HCT116 (cell line): Measurements from ENCODE around the gene FGD5. TPM values are rescaled to one million over a fixed set of nuclear protein-coding genes. Genes with fewer than 3 reads are reported as not detected.

Source experiments
- ATAC-seq: fragments of 200-7000 bp; cut with Tn5 transposase; 2 replicates; pipeline ENCODE4 v1.9.1; 2020; ENCODE audit warnings: mild to moderate bottlenecking, moderate library complexity
- BruUV-seq: library from RNA; stranded (reverse); fragments of 400-500 nt; replicated peaks from 2 replicates; lab custom pipeline; 2021; lab: Mats Ljungman, UMichigan
- CTCF ChIA-PET: fragments of 300-600 bp; sonication (Branson Sonifier 250); formaldehyde crosslinking; loops from one replicate; lab custom pipeline; 2021; ENCODE audit warnings: antibody characterized with exemption; lab: Charles Lee
- POLR2A ChIA-PET: fragments of 300-600, 350-600 bp; sonication (Branson Sonifier 250); formaldehyde crosslinking; loops from one replicate; lab custom pipeline; 2021; ENCODE audit warnings: antibody characterized with exemption; lab: Charles Lee
- RAD21 ChIA-PET, 2 experiments: fragments of 300-600 bp; sonication (Branson Sonifier 250); formaldehyde crosslinking; loops; one replicate each; lab custom pipeline; 2023; ENCODE audit warnings: low total read pairs in 2 of 2; ENCODE audit not compliant: uncharacterized antibody in 2 of 2, unreplicated experiment in 2 of 2, low non-redundant PET in 1 of 2; lab: Charles Lee
- DNase-seq: peaks from one replicate; pipeline ENCODE4 v3.0.0-alpha.2; 2010; ENCODE audit warnings: low read depth, low spot score
- H2AFZ ChIP-seq: fragments of 200-600 bp; shearing (Covaris generic), sonication (generic); 2 replicates; pipeline ENCODE4 v1.6.1; 2017; ENCODE audit warnings: low read depth, mixed run types, mixed read lengths, antibody characterized with exemption, low read length; ENCODE audit not compliant: poor library complexity, severe bottlenecking
- H3K27ac ChIP-seq: 2 replicates; pipeline ENCODE4 v1.5.1; 2012; ENCODE audit warnings: low read depth, low read length
- H3K27me3 ChIP-seq: fragments of 200-600 bp; sonication (generic); 2 replicates; pipeline ENCODE4 v1.6.1; 2016; ENCODE audit warnings: mixed run types, low read length, mixed read lengths; ENCODE audit not compliant: insufficient read depth
- H3K36me3 ChIP-seq, 2 experiments: fragments of 200-500 bp in 1 of 2; fragments of 200-600 bp in 1 of 2; sonication (Bioruptor generic) in 1 of 2; sonication (generic) in 1 of 2; 2 replicates each; pipeline versions ENCODE4 v1.5.1 to v1.6.1; 2014 to 2016; ENCODE audit warnings: low read length in 2 of 2, inconsistent platforms in 1 of 2, mixed read lengths in 1 of 2, mixed run types in 1 of 2; ENCODE audit not compliant: insufficient read depth in 2 of 2, control insufficient read depth in 1 of 2
- H3K4me1 ChIP-seq, 2 experiments: fragments of 200-600 bp in 1 of 2; sonication (generic) in 1 of 2; 2 replicates each; pipeline versions ENCODE4 v1.5.1 to v1.6.1; 2012 to 2017; ENCODE audit warnings: low read length in 2 of 2, inconsistent platforms in 1 of 2, mild to moderate bottlenecking in 1 of 2, mixed read lengths in 1 of 2, mixed run types in 1 of 2, moderate library complexity in 1 of 2; ENCODE audit not compliant: insufficient read depth in 2 of 2, control insufficient read depth in 1 of 2
- H3K4me2 ChIP-seq: fragments of 200-600 bp; sonication (generic); 2 replicates; pipeline ENCODE4 v1.6.1; 2017; ENCODE audit warnings: mixed run types, low read length, mixed read lengths
- H3K4me3 ChIP-seq, 2 experiments: fragments of 200-600 bp in 1 of 2; sonication (generic) in 1 of 2; replicated peaks in 1 of 2; 2 replicates each; pipeline ENCODE4 v1.5.1; 2011 to 2016; ENCODE audit warnings: low read length in 2 of 2, control low read depth in 1 of 2, low read depth in 1 of 2, mild to moderate bottlenecking in 1 of 2, mixed read lengths in 1 of 2, mixed run types in 1 of 2
- H3K79me2 ChIP-seq: fragments of 200-600 bp; sonication (generic); 2 replicates; pipeline ENCODE4 v1.6.1; 2017; ENCODE audit warnings: mild to moderate bottlenecking, mixed run types, low read length, moderate library complexity, mixed read lengths; ENCODE audit not compliant: insufficient read depth
- H3K9ac ChIP-seq: fragments of 200-600 bp; sonication (generic); 2 replicates; pipeline ENCODE4 v1.6.1; 2016; ENCODE audit warnings: low read length, mixed read lengths
- H3K9me2 ChIP-seq: fragments of 200-600 bp; sonication (generic), shearing (Covaris generic); 2 replicates; pipeline ENCODE4 v1.6.1; 2017; ENCODE audit warnings: mixed run types, mild to moderate bottlenecking, moderate library complexity; ENCODE audit not compliant: insufficient read depth
- H3K9me3 ChIP-seq, 2 experiments: fragments of 200-500 bp in 1 of 2; fragments of 200-600 bp in 1 of 2; sonication (Bioruptor generic) in 1 of 2; sonication (generic) in 1 of 2; 2 replicates each; pipeline ENCODE4 v1.6.1; 2014 to 2017; ENCODE audit warnings: low read length in 2 of 2, mixed read lengths in 2 of 2, inconsistent platforms in 1 of 2, low read depth in 1 of 2, mild to moderate bottlenecking in 1 of 2, mixed run types in 1 of 2, moderate library complexity in 1 of 2; ENCODE audit not compliant: control insufficient read depth in 1 of 2, insufficient read depth in 1 of 2
- H4K20me1 ChIP-seq: fragments of 200-600 bp; sonication (generic), shearing (Covaris generic); 2 replicates; pipeline ENCODE4 v1.6.1; 2017; ENCODE audit warnings: mixed run types, mild to moderate bottlenecking, moderate library complexity; ENCODE audit not compliant: insufficient read depth
- CBX3 ChIP-seq: IDR thresholded peaks from 2 replicates; pipeline ENCODE4 v1.6.1; 2012; ENCODE audit warnings: low read depth
- CEBPB ChIP-seq: IDR thresholded peaks from 2 replicates; pipeline ENCODE4 v1.6.1; 2012; ENCODE audit warnings: low read depth
- EZH2phosphoT487 ChIP-seq: fragments of 200-600 bp; IDR thresholded peaks from 2 replicates; pipeline ENCODE4 v1.6.1; 2018; ENCODE audit warnings: antibody characterized with exemption, borderline replicate concordance
- JUND ChIP-seq: IDR thresholded peaks from 2 replicates; pipeline ENCODE4 v1.6.1; 2012
- POLR2AphosphoS5 ChIP-seq: IDR thresholded peaks from 2 replicates; pipeline ENCODE4 v1.6.1; 2011; ENCODE audit warnings: mild to moderate bottlenecking, low read depth, low read length, moderate library complexity
- REST ChIP-seq: IDR thresholded peaks from 2 replicates; pipeline ENCODE4 v1.6.1; 2012; ENCODE audit warnings: low read depth
- SIN3A ChIP-seq: IDR thresholded peaks from 2 replicates; pipeline ENCODE4 v1.6.1; 2012; ENCODE audit warnings: low read depth
- SP1 ChIP-seq: IDR thresholded peaks from 2 replicates; pipeline ENCODE4 v1.6.1; 2012; ENCODE audit warnings: low read depth
- ZBTB33 ChIP-seq: IDR thresholded peaks from 2 replicates; pipeline ENCODE4 v1.6.1; 2011; ENCODE audit warnings: mild to moderate bottlenecking, low read length, moderate library complexity; ENCODE audit not compliant: insufficient replicate concordance; ENCODE audit errors: extremely low read depth
- intact Hi-C: fragments of 100-400 bp; cut with micrococcal nuclease; formaldehyde crosslinking; loops from 2 replicates; pipeline ENCODE4 v1.10.0; 2022
- total RNA-seq: library from RNA; stranded (reverse); gene quantifications from one replicate; pipeline ENCODE4 v1.2.1, GENCODE V29; 2021; ENCODE audit not compliant: unreplicated experiment

Gene FGD5
- total RNA-seq, 1 experiment from 2014 or later: 0.22 TPM

GRCh38 chr3:14810801-14811661, 7.7 kb upstream of the FGD5 start:
- ChIA-PET RAD21 (no interaction called here), POLR2A (no interaction called here), CTCF (no interaction called here)
- DNase-seq (no peak), ATAC-seq (no peak)
- Histone ChIP-seq H3K4me3 (no peak overlapping the region), H2AFZ (no peak overlapping the region), H3K27me3 (peaks cover 10% of the 10 kb centered on the region; the same call in 1 of the 2 replicates), H3K27ac (no peak overlapping the region), H3K4me2 (no peak overlapping the region), H4K20me1 (no peaks in the 10 kb centered on the region), H3K9me3 (no peaks in the 10 kb centered on the region), H3K36me3 (no peaks in the 10 kb centered on the region), H3K79me2 (no peaks in the 10 kb centered on the region), H3K9ac (no peak overlapping the region), H3K9me2 (no peaks in the 10 kb centered on the region), H3K4me1 (peaks cover 0 to 7% of the 10 kb centered on the region in 2 experiments; a peak in 2 of 4 replicates)
- intact Hi-C loops: no loop called here
- BruUV-seq: no TSS peak
- TF ChIP-seq CBX3 (no peak), REST (no peak), ZBTB33 (no peak), SIN3A (no peak), EZH2phosphoT487 (no peak), POLR2AphosphoS5 (no peak), SP1 (no peak), JUND (no peak), CEBPB (no peak)
